Neutrophil (primary cell): ENCODE results near the gene HCK.
A peak's percentile ranks its signal among the peaks of the same experiment; 100 is the strongest.

Experiments
- H3K27ac ChIP-seq: fragments of 200-600 bp; sonication (generic); 2 replicates; pipeline ENCODE4 v1.5.1; 2016; ENCODE audit warnings: mild to moderate bottlenecking, moderate library complexity
- H3K27me3 ChIP-seq: fragments of 200-600 bp; sonication (generic); 2 replicates; pipeline ENCODE4 v1.6.0; 2016; ENCODE audit warnings: mild to moderate bottlenecking
- H3K36me3 ChIP-seq: fragments of 200-600 bp; sonication (generic); 2 replicates; pipeline ENCODE4 v1.5.1; 2017
- H3K4me1 ChIP-seq, 2 experiments: fragments of 200-600 bp in 1 of 2; sonication (generic) in 1 of 2; 1 replicate in 1 of 2; 2 replicates in 1 of 2; pipeline versions ENCODE4 v1.5.1 to v1.6.1; 2013 to 2016; ENCODE audit warnings: low read depth in 1 of 2, low read length in 1 of 2, mild to moderate bottlenecking in 1 of 2, moderate library complexity in 1 of 2; ENCODE audit not compliant: control insufficient read depth in 1 of 2, insufficient read depth in 1 of 2
- H3K4me3 ChIP-seq, 2 experiments: fragments of 200-600 bp in 1 of 2; sonication (generic) in 1 of 2; 1 replicate in 1 of 2; 2 replicates in 1 of 2; pipeline ENCODE4 v1.5.1; 2013 to 2016; ENCODE audit warnings: low read depth in 1 of 2, low read length in 1 of 2, mild to moderate bottlenecking in 1 of 2, moderate library complexity in 1 of 2
- H3K9me3 ChIP-seq: fragments of 200-600 bp; sonication (generic); 2 replicates; pipeline ENCODE4 v1.5.1; 2016
- TF ChIP-seq, protein P1 (sequence below): fragments of 200-600 bp; sonication (generic); IDR thresholded peaks from 2 replicates; pipeline ENCODE4 v1.5.1; 2016; ENCODE audit warnings: antibody characterized with exemption

HCK gene

DNA sequence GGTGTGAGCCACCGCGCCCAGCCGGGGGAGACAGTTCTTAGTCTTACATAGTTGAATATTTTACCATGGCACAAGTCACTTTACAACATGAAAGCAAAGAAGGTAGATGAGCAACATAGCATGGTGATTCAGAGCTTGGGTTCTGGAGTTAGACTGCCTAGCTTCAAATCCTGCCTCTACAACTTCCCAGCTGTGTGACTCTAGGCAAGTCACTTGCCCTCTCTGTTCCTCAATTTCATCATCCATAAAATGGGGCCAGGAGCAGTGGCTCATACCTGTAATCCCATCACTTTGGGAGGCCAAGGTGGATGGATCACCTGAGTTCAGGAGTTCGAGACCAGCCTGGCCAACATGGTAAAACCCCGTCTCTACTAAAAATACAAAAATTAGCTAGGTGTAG, 26.3 kb downstream of the HCK start:
- TF ChIP-seq, protein P1, sequence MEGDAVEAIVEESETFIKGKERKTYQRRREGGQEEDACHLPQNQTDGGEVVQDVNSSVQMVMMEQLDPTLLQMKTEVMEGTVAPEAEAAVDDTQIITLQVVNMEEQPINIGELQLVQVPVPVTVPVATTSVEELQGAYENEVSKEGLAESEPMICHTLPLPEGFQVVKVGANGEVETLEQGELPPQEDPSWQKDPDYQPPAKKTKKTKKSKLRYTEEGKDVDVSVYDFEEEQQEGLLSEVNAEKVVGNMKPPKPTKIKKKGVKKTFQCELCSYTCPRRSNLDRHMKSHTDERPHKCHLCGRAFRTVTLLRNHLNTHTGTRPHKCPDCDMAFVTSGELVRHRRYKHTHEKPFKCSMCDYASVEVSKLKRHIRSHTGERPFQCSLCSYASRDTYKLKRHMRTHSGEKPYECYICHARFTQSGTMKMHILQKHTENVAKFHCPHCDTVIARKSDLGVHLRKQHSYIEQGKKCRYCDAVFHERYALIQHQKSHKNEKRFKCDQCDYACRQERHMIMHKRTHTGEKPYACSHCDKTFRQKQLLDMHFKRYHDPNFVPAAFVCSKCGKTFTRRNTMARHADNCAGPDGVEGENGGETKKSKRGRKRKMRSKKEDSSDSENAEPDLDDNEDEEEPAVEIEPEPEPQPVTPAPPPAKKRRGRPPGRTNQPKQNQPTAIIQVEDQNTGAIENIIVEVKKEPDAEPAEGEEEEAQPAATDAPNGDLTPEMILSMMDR, result no peak
- Histone ChIP-seq H3K27me3 (no peaks in the 10 kb centered on the region), H3K4me1 (peaks cover 41 to 49% of the 10 kb centered on the region in 2 experiments), H3K36me3 (peaks cover 100% of the 10 kb centered on the region), H3K27ac (peak overlapping the region; percentile 100), H3K4me3 (no peak overlapping the region), H3K9me3 (peaks cover 4% of the 10 kb centered on the region)

DNA sequence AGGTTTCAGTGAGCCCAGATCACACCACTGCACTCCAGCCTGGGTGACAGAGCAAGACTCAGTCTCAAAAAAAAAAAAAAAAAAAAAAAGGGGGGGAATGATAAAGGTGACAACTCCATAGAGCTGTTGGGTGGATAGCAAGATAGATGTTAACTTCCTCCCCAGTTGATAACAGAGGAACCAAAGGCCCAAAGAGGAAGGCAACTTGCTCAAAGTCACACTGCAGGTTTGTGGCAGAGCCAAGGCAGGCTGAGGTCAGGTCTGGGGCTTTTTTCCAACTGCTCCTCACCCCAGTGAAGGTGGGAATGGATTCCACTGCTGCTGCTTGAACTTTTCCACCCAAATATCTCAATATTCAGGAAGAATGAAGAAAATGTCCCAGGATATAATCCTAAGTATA, 26.7 kb downstream of the HCK start:
- Histone ChIP-seq H3K9me3 (peaks cover 4% of the 10 kb centered on the region), H3K36me3 (peaks cover 100% of the 10 kb centered on the region), H3K4me1 (peaks cover 41 to 49% of the 10 kb centered on the region in 2 experiments), H3K27me3 (no peaks in the 10 kb centered on the region), H3K4me3 (peak overlapping the region in 1 of 2 experiments; percentile 23), H3K27ac (peak overlapping the region; percentile 100)
- TF ChIP-seq, protein P1, result no peak

DNA sequence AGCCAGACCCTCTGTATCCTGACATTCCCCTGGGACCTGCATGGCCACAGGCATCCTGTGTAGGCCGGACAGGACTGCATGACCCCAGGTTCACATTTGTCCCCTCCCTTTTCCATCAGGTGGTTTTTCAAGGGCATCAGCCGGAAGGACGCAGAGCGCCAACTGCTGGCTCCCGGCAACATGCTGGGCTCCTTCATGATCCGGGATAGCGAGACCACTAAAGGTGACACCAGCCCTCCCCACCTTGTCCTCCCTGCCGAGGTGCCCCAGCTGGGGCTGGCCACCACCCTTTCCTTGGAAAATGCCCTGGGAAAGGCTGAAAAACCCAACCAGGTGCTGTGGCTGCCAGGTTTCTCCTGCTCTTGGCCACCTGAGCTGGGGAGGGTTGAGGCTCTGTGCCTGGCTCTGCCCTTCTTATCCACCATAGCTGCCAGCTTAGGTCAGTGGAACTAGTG, 27.6 kb downstream of the HCK start:
- TF ChIP-seq, protein P1, result no peak
- Histone ChIP-seq H3K27me3 (no peaks in the 10 kb centered on the region), H3K27ac (peak overlapping the region; percentile 100), H3K4me1 (peaks cover 41 to 49% of the 10 kb centered on the region in 2 experiments), H3K36me3 (peaks cover 100% of the 10 kb centered on the region), H3K9me3 (peaks cover 4% of the 10 kb centered on the region), H3K4me3 (no peak overlapping the region)

GRCh38 chr20:32080783-32081182, 28.7 kb downstream of the HCK start:
- H3K4me1 ChIP-seq, result peaks cover 41 to 49% of the 10 kb centered on the region in 2 experiments
- TF ChIP-seq, protein P1, result no peak
- no peak overlapping the region for H3K4me3 ChIP-seq
- peaks cover 100% of the 10 kb centered on the region for H3K36me3 ChIP-seq
- H3K27me3 ChIP-seq, result no peaks in the 10 kb centered on the region
- peak overlapping the region; percentile 100 for H3K27ac ChIP-seq
- no peaks in the 10 kb centered on the region for H3K9me3 ChIP-seq

DNA sequence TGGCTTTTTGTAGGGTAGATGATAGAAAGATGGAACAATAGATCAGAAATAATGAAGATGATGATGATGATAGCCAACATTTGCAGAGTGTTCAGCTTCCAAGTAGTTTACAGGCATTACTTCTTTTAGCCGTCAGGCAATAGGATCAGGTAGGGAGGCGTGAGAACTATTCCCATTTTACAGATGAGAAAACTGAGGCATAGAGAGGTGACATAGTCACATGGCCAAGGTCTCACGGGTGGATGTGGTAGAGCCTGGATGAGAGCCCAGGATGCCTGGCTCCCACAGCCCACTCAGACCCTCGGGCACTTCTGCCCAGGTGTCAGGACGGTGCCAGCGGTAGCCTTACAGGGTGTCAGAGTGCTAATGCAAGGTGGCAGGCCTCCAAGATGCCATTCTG, 31.4 kb downstream of the HCK start:
- TF ChIP-seq, protein P1, result no peak

More for the DNA sequence above, 31.4 kb downstream of the HCK start:
- Histone ChIP-seq H3K4me3 (no peak overlapping the region), H3K27me3 (no peaks in the 10 kb centered on the region), H3K27ac (peak overlapping the region; percentile 73), H3K36me3 (peaks cover 100% of the 10 kb centered on the region), H3K4me1 (peaks cover 23 to 24% of the 10 kb centered on the region in 2 experiments), H3K9me3 (peaks cover 1% of the 10 kb centered on the region)
